ENCODE data around the gene KIF16B. TPM values are rescaled to one million over a fixed set of nuclear protein-coding genes. Genes with fewer than 3 reads are reported as not detected.

The KIF16B gene
- total and polyA plus RNA-seq, 4 donors: 5.9 to 20.3 (median 9.6) TPM

GRCh38 chr20:16595376-16595775 is 22.1 kb upstream of the KIF16B start:
- Histone ChIP-seq H3K27me3 (ENCODE audit: control insufficient read depth in 3 of 3, insufficient read depth in 3 of 3, low read length in 2 of 3) (peaks cover 0 to 5% (median 0%) of the 10 kb centered on the region in 3 donors), H3K9ac (ENCODE audit: insufficient read depth in 1 of 2, low read length in 2 of 2) (no peak overlapping the region), H3K27ac (ENCODE audit: low read depth in 1 of 2, low read length in 1 of 2) (no peak overlapping the region), H3K9me3 (ENCODE audit: control insufficient read depth in 4 of 4, insufficient read depth in 3 of 4, low read length in 3 of 4) (peaks cover 0 to 3% (median 0%) of the 10 kb centered on the region in 4 donors), H3K36me3 (ENCODE audit: control insufficient read depth in 4 of 4, insufficient read depth in 4 of 4, low read length in 4 of 4) (no peaks in the 10 kb centered on the region), H3K4me3 (no peak overlapping the region), H3K4me1 (ENCODE audit: control insufficient read depth in 5 of 5, insufficient read depth in 5 of 5, low read length in 5 of 5) (peaks cover 0 to under 1% (median 0%) of the 10 kb centered on the region in 5 donors)
- ATAC-seq (ENCODE audit: insufficient read depth, low FRiP score) (no peak), DNase-seq (no peak)
- WGBS, 2 donors: 96 to 100% methylated on average over 1 of the region's 1 CpG
- TF ChIP-seq, protein P1, sequence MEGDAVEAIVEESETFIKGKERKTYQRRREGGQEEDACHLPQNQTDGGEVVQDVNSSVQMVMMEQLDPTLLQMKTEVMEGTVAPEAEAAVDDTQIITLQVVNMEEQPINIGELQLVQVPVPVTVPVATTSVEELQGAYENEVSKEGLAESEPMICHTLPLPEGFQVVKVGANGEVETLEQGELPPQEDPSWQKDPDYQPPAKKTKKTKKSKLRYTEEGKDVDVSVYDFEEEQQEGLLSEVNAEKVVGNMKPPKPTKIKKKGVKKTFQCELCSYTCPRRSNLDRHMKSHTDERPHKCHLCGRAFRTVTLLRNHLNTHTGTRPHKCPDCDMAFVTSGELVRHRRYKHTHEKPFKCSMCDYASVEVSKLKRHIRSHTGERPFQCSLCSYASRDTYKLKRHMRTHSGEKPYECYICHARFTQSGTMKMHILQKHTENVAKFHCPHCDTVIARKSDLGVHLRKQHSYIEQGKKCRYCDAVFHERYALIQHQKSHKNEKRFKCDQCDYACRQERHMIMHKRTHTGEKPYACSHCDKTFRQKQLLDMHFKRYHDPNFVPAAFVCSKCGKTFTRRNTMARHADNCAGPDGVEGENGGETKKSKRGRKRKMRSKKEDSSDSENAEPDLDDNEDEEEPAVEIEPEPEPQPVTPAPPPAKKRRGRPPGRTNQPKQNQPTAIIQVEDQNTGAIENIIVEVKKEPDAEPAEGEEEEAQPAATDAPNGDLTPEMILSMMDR (IDR thresholded peaks at IDR 0.05; ENCODE audit: control extremely low read depth, extremely low read depth): no peak

GRCh38 chr20:16590041-16590633 is 16.9 kb upstream of the KIF16B start:
- Histone ChIP-seq H3K36me3 (ENCODE audit: control insufficient read depth in 4 of 4, insufficient read depth in 4 of 4, low read length in 4 of 4) (no peaks in the 10 kb centered on the region), H3K4me3 (no peak overlapping the region), H3K4me1 (ENCODE audit: control insufficient read depth in 5 of 5, insufficient read depth in 5 of 5, low read length in 5 of 5) (peaks cover 0 to 7% (median 0%) of the 10 kb centered on the region in 5 donors), H3K27ac (ENCODE audit: low read depth in 1 of 2, low read length in 1 of 2) (no peak overlapping the region), H3K27me3 (ENCODE audit: control insufficient read depth in 3 of 3, insufficient read depth in 3 of 3, low read length in 2 of 3) (peaks cover 0 to 5% (median 0%) of the 10 kb centered on the region in 3 donors), H3K9ac (ENCODE audit: insufficient read depth in 1 of 2, low read length in 2 of 2) (no peak overlapping the region), H3K9me3 (ENCODE audit: control insufficient read depth in 4 of 4, insufficient read depth in 3 of 4, low read length in 3 of 4) (peaks cover 0 to 5% (median 0%) of the 10 kb centered on the region in 4 donors)
- no peak for ATAC-seq (ENCODE audit: insufficient read depth, low FRiP score)
- WGBS, 2 donors: 52 to 63% methylated on average over 7 of the region's 7 CpGs
- DNase-seq: no peak
- TF ChIP-seq, protein P1 (IDR thresholded peaks at IDR 0.05; ENCODE audit: control extremely low read depth, extremely low read depth): no peak

GRCh38 chr20:16589623-16590022 is 16.4 kb upstream of the KIF16B start:
- peaks cover 0 to 5% (median 0%) of the 10 kb centered on the region in 3 donors for H3K27me3 ChIP-seq (ENCODE audit: control insufficient read depth in 3 of 3, insufficient read depth in 3 of 3, low read length in 2 of 3)
- ATAC-seq (ENCODE audit: insufficient read depth, low FRiP score): no peak
- no peak overlapping the region for H3K9ac ChIP-seq (ENCODE audit: insufficient read depth in 1 of 2, low read length in 2 of 2)
- no peak for DNase-seq
- no peak overlapping the region for H3K27ac ChIP-seq (ENCODE audit: low read depth in 1 of 2, low read length in 1 of 2)
- WGBS, 2 donors: 84 to 98% methylated on average over 8 to 9 of the region's 9 CpGs
- no peak overlapping the region for H3K4me3 ChIP-seq
- H3K9me3 ChIP-seq (ENCODE audit: control insufficient read depth in 4 of 4, insufficient read depth in 3 of 4, low read length in 3 of 4): peaks cover 0 to 5% (median 0%) of the 10 kb centered on the region in 4 donors
- TF ChIP-seq, protein P1 (IDR thresholded peaks at IDR 0.05; ENCODE audit: control extremely low read depth, extremely low read depth): no peak
- no peaks in the 10 kb centered on the region for H3K36me3 ChIP-seq (ENCODE audit: control insufficient read depth in 4 of 4, insufficient read depth in 4 of 4, low read length in 4 of 4)
- H3K4me1 ChIP-seq (ENCODE audit: control insufficient read depth in 5 of 5, insufficient read depth in 5 of 5, low read length in 5 of 5): peaks cover 0 to 7% (median 0%) of the 10 kb centered on the region in 5 donors
